Gastrocnemius medialis (tissue), 4 donors: Measurements from ENCODE around the gene MYH3.
"Not testable (repeated sequence)": the region's sequence is repeated elsewhere in the genome, so short reads cannot be mapped to it uniquely, and the experiment has no call there.

Experiments used
- CTCF ChIP-seq, 5 experiments: fragments of 450-650 bp in 3 of 5; fragments of 200-600 bp in 2 of 5; sonication (generic) in 2 of 5; IDR thresholded peaks in 4 of 5; conservative IDR thresholded peaks in 1 of 5; 1 replicate in 4 of 5; 2 replicates in 1 of 5; pipeline ENCODE4 v1.5.1; 2016 to 2019; ENCODE audit warnings: antibody characterized with exemption in 5 of 5, mild to moderate bottlenecking in 3 of 5, moderate library complexity in 3 of 5
- POLR2A ChIP-seq, 2 donors: fragments of 450-650 bp; IDR thresholded peaks; one replicate each; pipeline ENCODE4 v1.6.1; 2017; ENCODE audit warnings: antibody characterized with exemption in 2 of 2, mild to moderate bottlenecking in 2 of 2, moderate library complexity in 2 of 2

GRCh38 chr17:10695875-10696407 lies 38.8 kb upstream of the MYH3 start:
- not testable (repeated sequence) for TF ChIP-seq CTCF (IDR thresholded peaks at IDR 0.05 in 4 of 5, conservative IDR thresholded peaks at IDR 0.05 in 1 of 5); POLR2A (IDR thresholded peaks at IDR 0.05)
